ENCODE results near the gene PRELID3B.

DNA sequence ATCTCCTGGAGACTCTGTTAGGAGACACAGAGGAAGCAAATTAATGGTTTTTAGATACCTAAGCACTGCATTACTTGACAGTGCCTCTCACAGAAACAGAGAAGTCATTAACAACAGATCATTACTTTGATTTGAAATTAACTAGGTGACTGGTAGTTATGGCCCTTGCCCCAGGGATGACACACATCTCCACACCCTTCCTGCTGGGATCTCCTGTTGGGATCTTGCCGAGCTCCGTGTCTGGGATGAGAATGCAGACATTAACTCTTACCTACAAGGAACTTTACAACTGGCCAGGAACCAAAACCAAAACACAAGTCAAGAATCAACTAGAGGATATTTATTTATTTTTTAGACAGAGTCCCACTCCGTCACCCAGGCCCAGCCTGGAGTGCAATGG lies 2.2 kb upstream of the PRELID3B start:
- TF ChIP-seq EP300 (IDR thresholded peaks at IDR 0.05) (no peak), POLR2A (IDR thresholded peaks at IDR 0.05) (no peak)
- TF ChIP-seq, protein P1, sequence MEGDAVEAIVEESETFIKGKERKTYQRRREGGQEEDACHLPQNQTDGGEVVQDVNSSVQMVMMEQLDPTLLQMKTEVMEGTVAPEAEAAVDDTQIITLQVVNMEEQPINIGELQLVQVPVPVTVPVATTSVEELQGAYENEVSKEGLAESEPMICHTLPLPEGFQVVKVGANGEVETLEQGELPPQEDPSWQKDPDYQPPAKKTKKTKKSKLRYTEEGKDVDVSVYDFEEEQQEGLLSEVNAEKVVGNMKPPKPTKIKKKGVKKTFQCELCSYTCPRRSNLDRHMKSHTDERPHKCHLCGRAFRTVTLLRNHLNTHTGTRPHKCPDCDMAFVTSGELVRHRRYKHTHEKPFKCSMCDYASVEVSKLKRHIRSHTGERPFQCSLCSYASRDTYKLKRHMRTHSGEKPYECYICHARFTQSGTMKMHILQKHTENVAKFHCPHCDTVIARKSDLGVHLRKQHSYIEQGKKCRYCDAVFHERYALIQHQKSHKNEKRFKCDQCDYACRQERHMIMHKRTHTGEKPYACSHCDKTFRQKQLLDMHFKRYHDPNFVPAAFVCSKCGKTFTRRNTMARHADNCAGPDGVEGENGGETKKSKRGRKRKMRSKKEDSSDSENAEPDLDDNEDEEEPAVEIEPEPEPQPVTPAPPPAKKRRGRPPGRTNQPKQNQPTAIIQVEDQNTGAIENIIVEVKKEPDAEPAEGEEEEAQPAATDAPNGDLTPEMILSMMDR (IDR thresholded peaks at IDR 0.05), result no peak
